ENCODE measurements around the gene ABCC9.
"Not testable (repeated sequence)": the region's sequence is repeated elsewhere in the genome, so short reads cannot be mapped to it uniquely, and the experiment has no call there.

The ABCC9 gene

DNA sequence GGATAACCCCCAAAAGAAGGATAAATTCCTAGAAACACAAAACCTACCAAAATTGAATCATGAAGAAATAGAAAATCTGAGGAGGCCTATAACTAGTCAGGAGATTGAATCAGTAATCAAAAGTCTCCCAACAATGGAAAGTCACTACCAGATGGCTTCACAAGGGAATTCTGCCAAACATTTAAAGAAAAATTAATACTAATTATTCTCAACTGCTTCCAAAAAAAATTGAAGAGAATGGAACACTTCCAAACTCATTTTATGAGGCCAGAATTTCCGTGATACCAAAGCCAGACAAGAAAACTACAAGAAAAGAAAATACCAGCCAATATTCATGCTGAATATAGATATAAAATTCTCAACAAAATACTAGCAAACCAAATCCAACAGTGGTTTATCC, 7.8 kb upstream of the ABCC9 start:
- Mint-ChIP-seq H3K4me1 (no peaks in the 10 kb centered on the region), H3K27me3 (peaks cover 0 to 9% of the 10 kb centered on the region in 2 donors), H3K36me3 (no peaks in the 10 kb centered on the region), H3K9me3 (peaks cover 26 to 28% of the 10 kb centered on the region in 2 donors), H3K27ac (no peak overlapping the region), H3K4me3 (no peak overlapping the region)
- DNase-seq (no peak), ATAC-seq (replicated peaks) (no peak)

DNA sequence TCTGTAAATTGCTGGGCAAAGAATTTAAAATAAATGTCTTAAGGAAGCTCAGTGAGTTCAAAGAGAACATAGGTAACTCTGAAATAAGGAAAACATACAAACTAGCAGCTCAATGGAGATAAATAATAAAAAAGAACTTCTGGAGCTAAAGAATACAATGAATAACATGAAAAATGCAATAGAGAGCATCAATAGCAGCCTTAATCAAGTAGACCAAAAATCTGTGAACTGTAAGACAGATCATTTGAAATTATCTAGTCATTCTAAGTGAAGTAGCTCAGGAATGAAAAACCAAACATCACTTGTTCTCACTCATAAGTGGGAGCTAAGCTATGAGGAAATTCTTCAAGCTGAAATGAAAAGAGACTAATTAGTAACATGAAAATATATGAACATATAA, 5.8 kb upstream of the ABCC9 start:
- no peaks in the 10 kb centered on the region for H3K36me3 Mint-ChIP-seq
- peaks cover 0 to 1% of the 10 kb centered on the region in 2 donors for H3K4me1 Mint-ChIP-seq
- H3K4me3 Mint-ChIP-seq: no peak overlapping the region
- no peak overlapping the region for H3K27ac Mint-ChIP-seq
- ATAC-seq (replicated peaks) (no peak), DNase-seq (no peak)
- H3K9me3 Mint-ChIP-seq: peaks cover 26 to 28% of the 10 kb centered on the region in 2 donors
- peaks cover 7 to 16% of the 10 kb centered on the region in 2 donors for H3K27me3 Mint-ChIP-seq

DNA sequence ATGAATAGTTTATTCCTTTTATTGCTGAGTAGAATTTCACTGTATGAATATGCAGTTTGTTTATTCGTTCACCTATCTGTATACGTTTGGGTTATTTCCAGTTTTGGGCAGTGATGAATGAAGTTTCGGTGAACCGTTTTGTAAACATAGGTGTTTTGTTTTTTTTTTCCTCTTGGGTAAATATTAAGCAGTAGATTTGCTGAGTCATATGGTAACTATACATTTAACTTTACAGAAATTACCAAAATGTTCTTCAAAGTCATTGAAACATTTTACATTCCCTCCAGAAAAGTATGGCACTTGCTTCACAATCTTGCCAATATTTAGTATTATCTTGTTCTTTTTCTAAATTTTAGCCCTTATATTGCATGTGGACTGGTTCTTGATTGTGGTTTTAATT, 3.8 kb upstream of the ABCC9 start:
- H3K4me3 Mint-ChIP-seq: no peak overlapping the region
- no peak overlapping the region for H3K27ac Mint-ChIP-seq
- DNase-seq: no peak
- no peak for ATAC-seq (replicated peaks)
- peaks cover 4 to 17% of the 10 kb centered on the region in 2 donors for H3K4me1 Mint-ChIP-seq
- H3K36me3 Mint-ChIP-seq: no peaks in the 10 kb centered on the region
- peaks cover 23 to 25% of the 10 kb centered on the region in 2 donors for H3K9me3 Mint-ChIP-seq
- peaks cover 27 to 33% of the 10 kb centered on the region in 2 donors for H3K27me3 Mint-ChIP-seq

DNA sequence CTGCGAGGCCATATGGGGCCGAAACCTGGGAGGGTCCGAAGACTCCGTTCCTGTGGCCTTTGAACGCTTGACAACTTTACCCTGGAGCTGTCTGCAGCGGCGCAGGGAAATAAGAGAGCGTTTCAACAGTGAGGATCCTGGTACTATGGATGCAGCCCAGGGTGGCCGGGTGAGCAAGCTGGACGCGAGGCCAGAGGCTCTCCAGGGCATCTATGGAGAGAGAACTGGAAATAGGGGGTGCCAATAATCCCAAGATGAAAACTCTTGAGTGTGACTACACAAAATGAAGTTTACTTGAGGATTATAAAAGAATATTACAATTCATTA, 1.1 kb upstream of the ABCC9 start:
- H3K27me3 Mint-ChIP-seq: peaks cover 44% of the 10 kb centered on the region in 2 donors
- no peak overlapping the region for H3K4me3 Mint-ChIP-seq
- no peak overlapping the region for H3K27ac Mint-ChIP-seq
- H3K36me3 Mint-ChIP-seq: no peaks in the 10 kb centered on the region
- H3K9me3 Mint-ChIP-seq: peaks cover 11 to 14% of the 10 kb centered on the region in 2 donors
- no peak for ATAC-seq (replicated peaks)
- H3K4me1 Mint-ChIP-seq: peaks cover 4 to 17% of the 10 kb centered on the region in 2 donors
- no peak for DNase-seq

DNA sequence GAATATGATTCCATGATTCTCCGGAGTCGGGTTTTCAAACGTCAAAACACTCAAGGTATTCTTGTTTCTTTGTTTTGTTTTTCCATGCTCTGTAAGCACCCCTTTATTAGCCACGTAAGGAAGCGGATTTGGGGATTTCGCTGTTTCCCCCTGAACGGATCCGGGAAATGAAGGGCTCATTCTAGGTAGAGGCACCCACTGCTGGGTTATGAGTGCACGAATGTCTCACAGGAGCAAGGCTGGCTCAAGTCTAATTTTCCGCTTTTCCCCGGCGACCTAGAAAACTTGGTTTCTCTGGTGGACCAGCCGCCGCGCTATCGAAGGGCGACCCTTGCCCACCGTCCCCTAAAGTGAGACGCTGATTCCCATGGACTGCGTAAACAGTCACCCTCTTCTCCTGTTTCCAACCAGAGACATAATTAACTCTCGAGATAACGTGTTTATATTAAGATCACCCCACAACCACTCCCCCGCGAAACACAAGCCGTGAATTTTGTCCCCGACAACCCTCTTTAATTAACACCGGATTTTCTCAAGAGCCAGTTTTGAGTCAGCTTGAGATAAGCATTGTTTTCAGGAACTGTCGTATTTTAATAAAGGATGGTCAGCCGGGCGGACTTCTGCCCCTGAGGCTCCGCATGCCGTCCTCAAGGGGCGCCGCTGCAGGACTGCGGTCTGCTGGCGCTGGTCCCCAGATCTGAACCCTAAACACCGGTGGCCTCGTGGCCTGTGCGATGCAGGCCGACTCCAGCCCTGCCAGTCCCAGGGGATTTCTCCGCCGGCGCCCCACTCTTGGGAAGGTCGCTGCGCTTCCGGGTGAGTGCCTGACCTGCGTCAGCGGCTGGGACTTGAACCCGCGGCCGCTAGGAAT, 515 bp upstream of the ABCC9 start:
- H3K27ac Mint-ChIP-seq: no peak overlapping the region
- peaks cover 10 to 11% of the 10 kb centered on the region in 2 donors for H3K9me3 Mint-ChIP-seq
- H3K27me3 Mint-ChIP-seq: peaks cover 44 to 47% of the 10 kb centered on the region in 2 donors
- ATAC-seq (replicated peaks): no peak
- peak overlapping the region; percentile 39 for H3K4me3 Mint-ChIP-seq
- no peaks in the 10 kb centered on the region for H3K36me3 Mint-ChIP-seq
- peaks cover 4 to 17% of the 10 kb centered on the region in 2 donors for H3K4me1 Mint-ChIP-seq
- DNase-seq: no peak

DNA sequence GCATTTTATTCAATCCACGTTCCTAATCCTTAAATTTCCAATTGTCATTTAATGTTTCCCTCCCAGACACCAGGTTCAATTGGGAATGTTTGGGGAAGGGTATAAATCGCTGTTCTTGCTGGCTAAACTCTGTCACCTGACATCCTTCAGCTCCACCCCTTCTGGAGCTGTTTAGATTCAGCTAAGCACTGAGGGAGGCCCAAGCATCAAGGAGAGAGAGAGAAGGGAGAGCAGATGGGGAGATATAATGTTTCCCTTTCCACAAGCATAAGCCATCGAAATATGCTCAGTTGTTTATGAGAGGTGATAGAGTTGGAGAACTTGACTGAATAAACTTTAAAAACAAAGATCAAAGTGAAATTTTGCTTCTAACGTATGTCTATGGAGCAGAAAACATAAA, 1.8 kb downstream of the ABCC9 start:
- no peaks in the 10 kb centered on the region for H3K36me3 Mint-ChIP-seq
- ATAC-seq (replicated peaks) (no peak), DNase-seq (no peak)
- H3K4me3 Mint-ChIP-seq: no peak overlapping the region
- peaks cover 4 to 17% of the 10 kb centered on the region in 2 donors for H3K4me1 Mint-ChIP-seq
- H3K27ac Mint-ChIP-seq: no peak overlapping the region
- H3K9me3 Mint-ChIP-seq: peaks cover 0 to 1% of the 10 kb centered on the region in 2 donors
- H3K27me3 Mint-ChIP-seq: peaks cover 40 to 54% of the 10 kb centered on the region in 2 donors

DNA sequence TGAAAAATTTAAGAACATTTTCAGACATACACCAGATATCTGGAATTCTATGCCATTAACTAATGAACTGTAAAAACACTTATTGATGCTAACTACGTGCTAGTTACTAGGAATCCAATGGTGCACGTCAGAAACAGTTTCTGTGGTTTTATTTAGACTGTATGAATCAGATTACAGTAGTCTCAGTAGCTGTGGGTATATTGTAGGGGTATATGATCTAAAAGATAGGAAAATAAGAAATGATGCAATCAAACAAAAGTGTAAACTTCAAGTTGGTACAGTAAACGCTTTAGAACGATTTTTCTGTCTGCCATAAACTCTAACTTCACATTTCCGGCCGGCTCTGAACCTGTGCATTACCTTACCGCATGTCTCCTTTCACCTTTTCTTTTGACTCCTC, 2.3 kb downstream of the ABCC9 start:
- Mint-ChIP-seq H3K4me1 (peaks cover 4 to 17% of the 10 kb centered on the region in 2 donors), H3K27me3 (peaks cover 40 to 54% of the 10 kb centered on the region in 2 donors), H3K36me3 (no peaks in the 10 kb centered on the region), H3K4me3 (no peak overlapping the region), H3K27ac (no peak overlapping the region), H3K9me3 (peaks cover 0 to 1% of the 10 kb centered on the region in 2 donors)
- DNase-seq (no peak), ATAC-seq (replicated peaks) (no peak)

DNA sequence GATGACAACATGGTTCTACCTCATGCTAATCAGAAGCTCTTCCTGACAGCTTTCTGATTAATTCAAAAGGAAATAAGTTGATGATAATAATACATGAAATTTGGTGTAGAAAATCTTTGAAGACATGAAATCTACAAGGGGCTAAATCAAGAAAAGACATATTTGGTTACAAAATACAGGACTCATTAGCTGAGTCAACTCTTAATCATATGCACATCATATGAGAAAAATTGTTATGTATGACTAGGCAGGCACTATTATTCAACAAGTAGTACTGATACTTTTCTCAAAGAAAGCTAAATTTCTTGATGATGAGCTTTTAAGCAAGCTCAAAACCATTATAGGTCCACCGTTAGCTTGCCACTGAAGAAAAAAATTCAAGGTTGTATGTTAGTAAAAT, 7.1 kb downstream of the ABCC9 start:
- H3K4me1 Mint-ChIP-seq: no peaks in the 10 kb centered on the region
- peaks cover 8 to 22% of the 10 kb centered on the region in 2 donors for H3K27me3 Mint-ChIP-seq
- ATAC-seq (replicated peaks) (no peak), DNase-seq (no peak)
- H3K27ac Mint-ChIP-seq: no peak overlapping the region
- H3K4me3 Mint-ChIP-seq: no peak overlapping the region
- H3K9me3 Mint-ChIP-seq: peaks cover 0 to 5% of the 10 kb centered on the region in 2 donors
- no peaks in the 10 kb centered on the region for H3K36me3 Mint-ChIP-seq

DNA sequence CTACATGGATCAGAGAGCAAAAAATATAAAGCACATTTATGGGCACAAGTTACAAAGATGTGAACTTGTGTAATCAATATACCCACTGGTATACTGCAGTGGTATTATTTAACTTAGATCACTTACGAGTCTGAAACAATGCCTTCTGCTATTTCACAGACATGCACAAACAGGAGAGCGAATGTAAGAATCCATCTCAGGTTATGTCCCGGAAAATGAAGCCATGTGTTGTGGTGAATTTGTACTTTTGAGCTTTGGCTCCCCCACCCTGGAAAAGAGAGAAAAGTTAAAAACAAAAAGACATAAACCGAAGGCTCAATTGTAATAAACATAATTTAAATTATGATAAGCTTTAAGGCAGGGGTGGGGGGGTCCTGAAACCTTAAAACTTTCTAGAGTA, 7.6 kb downstream of the ABCC9 start:
- H3K36me3 Mint-ChIP-seq: no peaks in the 10 kb centered on the region
- H3K4me1 Mint-ChIP-seq: no peaks in the 10 kb centered on the region
- ATAC-seq (replicated peaks) (no peak), DNase-seq (no peak)
- no peak overlapping the region for H3K27ac Mint-ChIP-seq
- H3K9me3 Mint-ChIP-seq: peaks cover 0 to 5% of the 10 kb centered on the region in 2 donors
- H3K27me3 Mint-ChIP-seq: peaks cover 5 to 16% of the 10 kb centered on the region in 2 donors
- H3K4me3 Mint-ChIP-seq: no peak overlapping the region

DNA sequence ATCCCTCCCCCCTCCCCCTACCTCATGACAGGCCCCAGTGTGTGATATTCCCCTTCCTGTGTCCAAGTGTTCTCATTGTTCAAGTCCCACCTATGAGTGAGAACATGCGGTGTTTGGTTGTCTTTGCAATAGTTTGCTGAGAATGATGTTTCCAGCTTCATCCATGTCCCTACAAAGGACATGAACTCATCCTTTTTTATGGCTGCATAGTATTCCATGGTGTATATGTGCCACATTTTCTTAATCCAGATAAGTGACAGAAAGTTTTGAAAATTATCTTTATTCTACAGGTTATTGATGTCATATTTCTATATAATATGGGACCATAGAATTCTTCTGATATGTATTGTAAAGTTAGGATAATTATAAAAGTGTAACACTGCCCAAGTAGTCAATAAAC, 11.3 kb downstream of the ABCC9 start:
- H3K9me3 Mint-ChIP-seq; H3K27me3 Mint-ChIP-seq; DNase-seq; H3K4me1 Mint-ChIP-seq; H3K36me3 Mint-ChIP-seq; H3K4me3 Mint-ChIP-seq; H3K27ac Mint-ChIP-seq; ATAC-seq (replicated peaks): not testable (repeated sequence)

DNA sequence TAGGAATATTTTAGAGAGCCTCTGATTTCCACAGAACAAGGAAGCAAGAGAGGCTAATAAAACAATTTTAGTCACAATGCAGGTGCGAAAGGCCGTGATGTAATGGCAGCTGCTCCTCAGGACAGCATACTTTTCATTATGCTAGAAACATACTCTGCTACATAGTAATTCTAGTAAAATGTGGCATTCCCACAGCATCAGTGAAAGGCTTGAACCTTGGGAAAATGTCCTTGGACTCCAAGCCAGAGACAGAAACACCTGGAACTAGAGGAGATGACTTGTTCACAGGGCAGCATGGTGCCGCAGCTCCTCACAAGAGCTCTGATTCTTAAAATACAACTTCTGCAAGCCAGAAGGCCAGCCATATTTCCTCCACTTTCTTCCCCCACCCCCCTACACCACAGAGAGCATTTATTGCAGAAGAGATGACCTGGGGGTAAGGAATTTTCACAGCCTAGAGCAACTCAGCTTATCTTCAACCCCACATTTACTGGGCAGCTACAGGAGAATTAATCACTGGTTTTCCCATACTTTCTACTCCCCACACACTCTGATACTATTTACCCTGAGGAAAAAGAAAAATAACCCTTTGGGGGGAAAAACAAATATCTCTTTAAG, 15.8 kb downstream of the ABCC9 start:
- ATAC-seq (replicated peaks) (no peak), DNase-seq (no peak)
- Mint-ChIP-seq H3K4me3 (no peak overlapping the region), H3K9me3 (no peaks in the 10 kb centered on the region), H3K36me3 (no peaks in the 10 kb centered on the region), H3K27me3 (no peaks in the 10 kb centered on the region), H3K4me1 (no peaks in the 10 kb centered on the region), H3K27ac (no peak overlapping the region)

DNA sequence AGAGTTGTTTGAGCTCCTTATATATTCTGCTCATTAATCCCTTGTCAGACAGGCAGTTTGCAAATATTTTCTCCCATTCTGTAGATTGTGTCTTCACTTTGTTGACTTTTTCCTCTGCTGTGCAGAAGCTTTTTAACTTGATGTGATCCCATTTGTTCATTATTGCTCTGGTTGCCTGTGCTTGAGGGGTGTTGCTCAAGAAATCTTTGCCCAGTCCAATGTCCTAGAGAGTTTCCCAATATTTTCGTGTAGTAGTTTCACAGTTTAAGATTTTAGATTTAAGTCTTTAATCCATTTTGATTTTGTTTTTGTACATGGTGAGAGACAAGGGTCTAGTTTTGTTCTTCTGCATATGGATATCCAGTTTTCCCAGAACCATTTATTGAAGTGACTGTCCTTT, 19.8 kb downstream of the ABCC9 start:
- ATAC-seq (replicated peaks): no peak
- Mint-ChIP-seq H3K27ac (no peak overlapping the region), H3K4me3 (no peak overlapping the region), H3K36me3 (no peaks in the 10 kb centered on the region), H3K9me3 (peaks cover 0 to 2% of the 10 kb centered on the region in 2 donors), H3K4me1 (no peaks in the 10 kb centered on the region), H3K27me3 (no peaks in the 10 kb centered on the region)
- no peak for DNase-seq

DNA sequence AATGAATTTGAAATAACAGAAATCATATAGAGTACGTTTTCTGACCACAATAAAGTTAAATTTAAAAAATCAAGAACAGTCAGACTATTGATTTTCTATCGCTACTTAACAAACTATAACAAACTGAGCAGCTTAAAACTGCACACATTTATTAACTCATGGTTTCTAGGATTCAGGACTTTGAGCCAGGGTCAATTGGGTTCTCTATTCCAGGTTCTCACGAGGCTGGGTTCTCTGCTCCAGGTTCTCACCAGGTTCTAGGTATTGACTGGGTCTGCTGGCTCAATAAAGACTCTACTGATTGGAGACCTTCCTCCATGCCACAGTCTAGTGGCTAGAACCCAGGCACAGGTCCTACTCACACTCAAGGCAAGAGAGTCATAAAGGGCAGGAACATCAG, 22.8 kb downstream of the ABCC9 start:
- H3K4me3 Mint-ChIP-seq: no peak overlapping the region
- no peak for DNase-seq
- peaks cover 0 to 2% of the 10 kb centered on the region in 2 donors for H3K9me3 Mint-ChIP-seq
- H3K36me3 Mint-ChIP-seq: no peaks in the 10 kb centered on the region
- H3K27me3 Mint-ChIP-seq: no peaks in the 10 kb centered on the region
- no peaks in the 10 kb centered on the region for H3K4me1 Mint-ChIP-seq
- no peak overlapping the region for H3K27ac Mint-ChIP-seq
- ATAC-seq (replicated peaks): no peak

DNA sequence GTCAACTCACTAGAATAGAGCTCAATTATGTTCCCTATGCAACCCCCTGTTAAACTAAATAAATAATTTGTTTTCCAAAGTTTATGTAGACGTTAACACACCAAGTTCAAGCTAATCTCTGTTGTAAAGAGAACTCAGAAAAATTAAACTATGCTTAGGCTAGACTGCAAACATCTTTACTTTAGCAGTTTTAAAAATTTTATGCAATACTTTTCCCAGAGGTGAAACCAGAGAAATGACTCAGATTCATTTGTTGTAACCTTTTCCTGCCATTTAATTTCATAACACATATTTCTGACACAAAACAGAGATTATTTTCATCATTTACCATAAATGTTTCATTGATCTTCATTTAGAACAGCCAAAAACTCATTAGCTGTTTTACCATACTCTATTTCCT, 27.4 kb downstream of the ABCC9 start:
- H3K9me3 Mint-ChIP-seq: peaks cover 0 to 2% of the 10 kb centered on the region in 2 donors
- H3K27me3 Mint-ChIP-seq: no peaks in the 10 kb centered on the region
- no peaks in the 10 kb centered on the region for H3K36me3 Mint-ChIP-seq
- no peak overlapping the region for H3K27ac Mint-ChIP-seq
- no peaks in the 10 kb centered on the region for H3K4me1 Mint-ChIP-seq
- ATAC-seq (replicated peaks): no peak
- H3K4me3 Mint-ChIP-seq: no peak overlapping the region
- no peak for DNase-seq

DNA sequence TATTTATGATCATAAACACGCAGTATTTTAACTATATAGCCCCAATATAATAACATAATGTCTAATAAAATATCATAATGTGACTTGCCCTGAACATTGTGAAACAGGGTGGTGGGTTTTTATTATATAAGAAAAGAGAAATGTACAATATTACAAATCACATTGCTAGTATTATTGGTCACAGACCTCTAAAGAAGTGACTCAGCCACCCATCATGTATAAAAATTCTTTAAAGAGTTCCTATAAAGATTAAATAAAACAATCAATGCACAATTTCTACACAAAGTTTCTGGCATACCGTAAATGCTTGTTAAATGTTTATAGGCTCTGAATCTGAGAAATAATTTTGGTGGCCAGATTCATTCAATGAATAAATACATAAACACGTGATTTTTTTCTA, 28.9 kb downstream of the ABCC9 start:
- Mint-ChIP-seq H3K27ac (no peak overlapping the region), H3K9me3 (no peaks in the 10 kb centered on the region), H3K36me3 (no peaks in the 10 kb centered on the region), H3K4me1 (no peaks in the 10 kb centered on the region), H3K27me3 (no peaks in the 10 kb centered on the region), H3K4me3 (no peak overlapping the region)
- no peak for ATAC-seq (replicated peaks)
- DNase-seq: no peak

Data from stimulated activated naive B cell treated with anti-CD40 and anti-IgM and Interleukin-4, amounts not matched to agents 10 μg/mL and 1 μg/mL and 100 μg/mL, for 72 hours (primary cell).